DND-41 (cell line): ENCODE measurements around the gene S100A8.

Experiments
- ATAC-seq: fragments of 200-7000 bp; cut with Tn5 transposase; 3 replicates; pipeline ENCODE4 v1.9.1; 2021; ENCODE audit warnings: low read depth; ENCODE audit not compliant: insufficient read depth
- DNase-seq: peaks from one replicate; pipeline ENCODE4 v3.0.0-alpha.2; 2020
- H2AFZ ChIP-seq: 2 replicates; pipeline ENCODE4 v1.6.0; 2012; ENCODE audit warnings: low read depth, low read length
- H3K27ac ChIP-seq: 2 replicates; pipeline ENCODE4 v1.5.1; 2012; ENCODE audit warnings: low read length, inconsistent platforms
- H3K27me3 ChIP-seq: fragments of 200-600 bp; sonication (generic); 2 replicates; pipeline ENCODE4 v1.6.0; 2012; ENCODE audit warnings: low read length, mild to moderate bottlenecking, inconsistent platforms; ENCODE audit not compliant: insufficient read depth, poor library complexity
- H3K36me3 ChIP-seq: 2 replicates; pipeline ENCODE4 v1.5.1; 2012; ENCODE audit warnings: low read length, inconsistent platforms; ENCODE audit not compliant: insufficient read depth
- H3K4me1 ChIP-seq: 2 replicates; pipeline ENCODE4 v1.5.1; 2012; ENCODE audit warnings: mild to moderate bottlenecking, low read length; ENCODE audit not compliant: insufficient read depth
- H3K4me2 ChIP-seq: 2 replicates; pipeline ENCODE4 v1.6.0; 2012; ENCODE audit warnings: mild to moderate bottlenecking, moderate library complexity, low read length, inconsistent platforms; ENCODE audit not compliant: insufficient read depth
- H3K4me3 ChIP-seq, 2 experiments: fragments of 200-600 bp in 1 of 2; shearing (Covaris generic) in 1 of 2; 2 replicates each; pipeline ENCODE4 v1.5.1; 2012 to 2016; ENCODE audit warnings: inconsistent platforms in 2 of 2, low read length in 2 of 2, mild to moderate bottlenecking in 2 of 2, low read depth in 1 of 2, moderate library complexity in 1 of 2
- H3K79me2 ChIP-seq: 2 replicates; pipeline ENCODE4 v1.6.0; 2012; ENCODE audit warnings: low read length, inconsistent platforms; ENCODE audit not compliant: insufficient read depth
- H3K9ac ChIP-seq: 2 replicates; pipeline ENCODE4 v1.6.0; 2012; ENCODE audit warnings: low read depth, mild to moderate bottlenecking, inconsistent platforms, low read length, moderate library complexity
- H3K9me3 ChIP-seq: 2 replicates; pipeline ENCODE4 v1.5.1; 2012; ENCODE audit warnings: low read length, moderate library complexity, mild to moderate bottlenecking, inconsistent platforms; ENCODE audit not compliant: insufficient read depth, severe bottlenecking
- H4K20me1 ChIP-seq: 2 replicates; pipeline ENCODE4 v1.6.0; 2012; ENCODE audit warnings: low read length; ENCODE audit not compliant: insufficient read depth
- EZH2 ChIP-seq: IDR thresholded peaks from 3 replicates; pipeline ENCODE4 v1.6.1; 2012; ENCODE audit warnings: borderline replicate concordance, low read depth, mild to moderate bottlenecking, moderate library complexity, low read length, inconsistent platforms; ENCODE audit not compliant: severe bottlenecking
- TF ChIP-seq, protein P1 (sequence below): IDR thresholded peaks from 2 replicates; pipeline ENCODE4 v1.5.1; 2012; ENCODE audit warnings: borderline replicate concordance, low read length, moderate library complexity, mild to moderate bottlenecking; ENCODE audit not compliant: poor library complexity, severe bottlenecking; ENCODE audit errors: extremely low read depth

S100A8 gene

DNA sequence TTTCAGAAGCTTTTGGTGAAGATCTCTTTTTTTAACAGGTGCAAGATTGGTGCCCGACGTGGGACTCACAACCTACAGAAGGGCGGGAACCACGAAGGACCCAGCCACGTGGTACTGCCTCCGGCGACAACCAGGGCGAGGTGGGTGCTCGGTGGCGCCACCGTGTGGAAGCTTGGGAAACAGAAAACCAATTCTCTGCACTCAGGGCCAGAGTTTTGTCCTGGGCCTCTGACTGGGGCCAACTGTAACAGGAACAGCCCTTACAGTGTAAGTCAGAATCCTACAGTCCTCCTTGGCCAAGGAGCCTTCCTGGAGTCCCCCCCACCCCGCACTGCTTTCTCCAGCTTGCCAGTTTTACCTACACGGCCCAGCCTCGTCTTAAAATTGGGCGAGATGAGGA is 13.9 kb upstream of the S100A8 start:
- Histone ChIP-seq H3K4me2 (no peak overlapping the region), H3K79me2 (no peaks in the 10 kb centered on the region), H3K36me3 (no peaks in the 10 kb centered on the region), H3K9me3 (no peaks in the 10 kb centered on the region), H3K27me3 (no peaks in the 10 kb centered on the region), H3K4me3 (no peak overlapping the region), H2AFZ (no peak overlapping the region), H3K4me1 (no peaks in the 10 kb centered on the region), H4K20me1 (no peaks in the 10 kb centered on the region), H3K27ac (no peak overlapping the region), H3K9ac (no peak overlapping the region)
- TF ChIP-seq, protein P1, sequence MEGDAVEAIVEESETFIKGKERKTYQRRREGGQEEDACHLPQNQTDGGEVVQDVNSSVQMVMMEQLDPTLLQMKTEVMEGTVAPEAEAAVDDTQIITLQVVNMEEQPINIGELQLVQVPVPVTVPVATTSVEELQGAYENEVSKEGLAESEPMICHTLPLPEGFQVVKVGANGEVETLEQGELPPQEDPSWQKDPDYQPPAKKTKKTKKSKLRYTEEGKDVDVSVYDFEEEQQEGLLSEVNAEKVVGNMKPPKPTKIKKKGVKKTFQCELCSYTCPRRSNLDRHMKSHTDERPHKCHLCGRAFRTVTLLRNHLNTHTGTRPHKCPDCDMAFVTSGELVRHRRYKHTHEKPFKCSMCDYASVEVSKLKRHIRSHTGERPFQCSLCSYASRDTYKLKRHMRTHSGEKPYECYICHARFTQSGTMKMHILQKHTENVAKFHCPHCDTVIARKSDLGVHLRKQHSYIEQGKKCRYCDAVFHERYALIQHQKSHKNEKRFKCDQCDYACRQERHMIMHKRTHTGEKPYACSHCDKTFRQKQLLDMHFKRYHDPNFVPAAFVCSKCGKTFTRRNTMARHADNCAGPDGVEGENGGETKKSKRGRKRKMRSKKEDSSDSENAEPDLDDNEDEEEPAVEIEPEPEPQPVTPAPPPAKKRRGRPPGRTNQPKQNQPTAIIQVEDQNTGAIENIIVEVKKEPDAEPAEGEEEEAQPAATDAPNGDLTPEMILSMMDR = peak; percentile 66
- TF ChIP-seq EZH2 = no peak
- no peak for ATAC-seq
- peak; percentile 46 for DNase-seq

- Histone ChIP-seq H3K27me3 (no peaks in the 10 kb centered on the region), H3K4me3 (no peak overlapping the region), H3K4me2 (no peak overlapping the region), H3K9ac (no peak overlapping the region), H3K36me3 (no peaks in the 10 kb centered on the region), H3K9me3 (no peaks in the 10 kb centered on the region), H3K4me1 (no peaks in the 10 kb centered on the region), H3K79me2 (no peaks in the 10 kb centered on the region), H4K20me1 (no peaks in the 10 kb centered on the region), H2AFZ (no peak overlapping the region), H3K27ac (no peak overlapping the region)
- ATAC-seq (no peak), DNase-seq (no peak)
- no peak for TF ChIP-seq EZH2
- TF ChIP-seq, protein P1 = no peak
Measured at GRCh38 chr1:153404086-153404635, 13.3 kb upstream of the S100A8 start.

DNA sequence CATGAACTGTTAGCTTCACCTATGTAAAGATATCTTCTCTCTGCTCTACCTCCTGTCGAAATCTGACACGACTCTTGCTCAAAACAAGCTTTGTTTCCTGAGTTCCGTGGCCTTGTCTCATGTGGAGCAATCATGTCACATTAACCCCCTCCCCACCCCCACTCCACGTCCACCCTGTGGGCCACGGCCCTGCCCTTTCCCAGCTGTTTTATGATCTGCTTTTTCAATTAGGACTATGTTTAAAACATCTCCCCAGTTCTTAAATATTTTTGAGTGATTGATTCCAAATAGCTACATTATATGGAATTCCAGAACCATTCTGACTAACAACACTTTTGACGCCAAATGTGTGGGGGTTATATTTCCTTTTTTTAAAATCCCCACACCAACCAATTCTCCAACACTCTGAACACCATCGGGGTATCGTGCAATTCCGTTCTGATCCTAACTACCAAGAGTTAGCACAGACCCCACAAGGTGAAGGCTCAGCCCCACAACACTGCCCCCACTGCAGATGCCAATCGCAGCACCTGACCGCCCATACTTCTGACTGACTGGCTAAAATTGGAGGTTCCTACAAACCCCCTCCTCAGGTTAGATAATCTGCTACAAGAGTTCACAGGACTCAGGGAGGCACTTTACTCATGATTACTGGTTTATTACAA is 12.7 kb upstream of the S100A8 start:
- H3K27me3 ChIP-seq = no peaks in the 10 kb centered on the region
- H3K4me3 ChIP-seq = no peak overlapping the region
- TF ChIP-seq, protein P1 = no peak
- TF ChIP-seq EZH2 = no peak
- H3K9me3 ChIP-seq = no peaks in the 10 kb centered on the region
- no peak overlapping the region for H3K27ac ChIP-seq
- H3K79me2 ChIP-seq = no peaks in the 10 kb centered on the region
- ATAC-seq = no peak
- no peaks in the 10 kb centered on the region for H3K4me1 ChIP-seq
- no peaks in the 10 kb centered on the region for H4K20me1 ChIP-seq
- no peaks in the 10 kb centered on the region for H3K36me3 ChIP-seq
- H2AFZ ChIP-seq = no peak overlapping the region
- DNase-seq = no peak
- no peak overlapping the region for H3K9ac ChIP-seq
- no peak overlapping the region for H3K4me2 ChIP-seq
